ENCODE results near the gene ENHO. TPM values are rescaled to one million over a fixed set of nuclear protein-coding genes. Genes with fewer than 3 reads are reported as not detected.

Gene ENHO
- total RNA-seq, 6 experiments from 2014 or later, result 1.5 to 2.7 (median 2.1) TPM

DNA sequence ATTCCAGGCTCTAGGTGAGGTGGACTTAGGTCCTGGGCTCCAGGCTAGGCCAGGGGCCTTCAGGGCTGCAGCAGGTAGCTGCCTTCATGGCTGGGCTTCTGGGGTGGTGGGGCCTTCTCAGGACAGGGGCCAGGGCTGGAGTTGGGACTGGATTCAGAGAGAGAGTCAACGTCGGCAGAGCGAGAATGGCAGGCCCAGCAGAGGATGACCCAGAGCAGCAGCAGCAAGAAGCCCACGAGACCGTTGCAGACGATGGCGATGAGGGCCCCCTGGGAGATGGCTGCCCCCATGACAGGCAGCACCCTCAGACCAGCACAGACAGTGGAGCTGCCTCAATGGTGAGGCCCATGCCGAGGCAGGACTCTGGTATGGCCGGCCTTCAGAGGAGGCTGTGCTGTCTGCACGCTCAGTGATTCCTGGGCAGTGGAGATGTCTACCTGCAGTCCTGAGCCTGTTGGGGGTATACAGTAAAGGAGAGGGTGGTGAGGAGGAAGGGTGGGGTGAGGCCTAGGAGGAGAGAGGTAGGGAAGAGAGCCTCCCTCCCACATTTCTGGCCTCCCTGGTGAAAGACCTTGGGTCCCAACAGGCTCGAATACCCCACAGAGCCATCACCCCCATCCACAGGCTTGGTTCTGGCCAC, 1.3 kb downstream of the ENHO start:
- no peak overlapping the region for H3K27ac ChIP-seq
- no peak for ATAC-seq
- intact Hi-C loops (cut with DNase I), result no loop called here
- DNase-seq, result no peak
- H3K4me1 ChIP-seq, result peaks cover 0 to 9% (median 2%) of the 10 kb centered on the region in 4 donors
- 95% methylated on average over 4 of the region's 11 CpGs for WGBS (ENCODE audit: insufficient coverage, low coverage, low lambda C conversion rate, missing lambda C conversion rate)
- TF ChIP-seq, protein P1, sequence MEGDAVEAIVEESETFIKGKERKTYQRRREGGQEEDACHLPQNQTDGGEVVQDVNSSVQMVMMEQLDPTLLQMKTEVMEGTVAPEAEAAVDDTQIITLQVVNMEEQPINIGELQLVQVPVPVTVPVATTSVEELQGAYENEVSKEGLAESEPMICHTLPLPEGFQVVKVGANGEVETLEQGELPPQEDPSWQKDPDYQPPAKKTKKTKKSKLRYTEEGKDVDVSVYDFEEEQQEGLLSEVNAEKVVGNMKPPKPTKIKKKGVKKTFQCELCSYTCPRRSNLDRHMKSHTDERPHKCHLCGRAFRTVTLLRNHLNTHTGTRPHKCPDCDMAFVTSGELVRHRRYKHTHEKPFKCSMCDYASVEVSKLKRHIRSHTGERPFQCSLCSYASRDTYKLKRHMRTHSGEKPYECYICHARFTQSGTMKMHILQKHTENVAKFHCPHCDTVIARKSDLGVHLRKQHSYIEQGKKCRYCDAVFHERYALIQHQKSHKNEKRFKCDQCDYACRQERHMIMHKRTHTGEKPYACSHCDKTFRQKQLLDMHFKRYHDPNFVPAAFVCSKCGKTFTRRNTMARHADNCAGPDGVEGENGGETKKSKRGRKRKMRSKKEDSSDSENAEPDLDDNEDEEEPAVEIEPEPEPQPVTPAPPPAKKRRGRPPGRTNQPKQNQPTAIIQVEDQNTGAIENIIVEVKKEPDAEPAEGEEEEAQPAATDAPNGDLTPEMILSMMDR (IDR thresholded peaks at IDR 0.05), result no peak
- TF ChIP-seq POLR2A (IDR thresholded peaks at IDR 0.05), result no peak
- H3K4me3 ChIP-seq, result no peak overlapping the region
- no peaks in the 10 kb centered on the region for H3K27me3 ChIP-seq
- no peaks in the 10 kb centered on the region for H3K9me3 ChIP-seq
- H3K36me3 ChIP-seq, result no peaks in the 10 kb centered on the region

DNA sequence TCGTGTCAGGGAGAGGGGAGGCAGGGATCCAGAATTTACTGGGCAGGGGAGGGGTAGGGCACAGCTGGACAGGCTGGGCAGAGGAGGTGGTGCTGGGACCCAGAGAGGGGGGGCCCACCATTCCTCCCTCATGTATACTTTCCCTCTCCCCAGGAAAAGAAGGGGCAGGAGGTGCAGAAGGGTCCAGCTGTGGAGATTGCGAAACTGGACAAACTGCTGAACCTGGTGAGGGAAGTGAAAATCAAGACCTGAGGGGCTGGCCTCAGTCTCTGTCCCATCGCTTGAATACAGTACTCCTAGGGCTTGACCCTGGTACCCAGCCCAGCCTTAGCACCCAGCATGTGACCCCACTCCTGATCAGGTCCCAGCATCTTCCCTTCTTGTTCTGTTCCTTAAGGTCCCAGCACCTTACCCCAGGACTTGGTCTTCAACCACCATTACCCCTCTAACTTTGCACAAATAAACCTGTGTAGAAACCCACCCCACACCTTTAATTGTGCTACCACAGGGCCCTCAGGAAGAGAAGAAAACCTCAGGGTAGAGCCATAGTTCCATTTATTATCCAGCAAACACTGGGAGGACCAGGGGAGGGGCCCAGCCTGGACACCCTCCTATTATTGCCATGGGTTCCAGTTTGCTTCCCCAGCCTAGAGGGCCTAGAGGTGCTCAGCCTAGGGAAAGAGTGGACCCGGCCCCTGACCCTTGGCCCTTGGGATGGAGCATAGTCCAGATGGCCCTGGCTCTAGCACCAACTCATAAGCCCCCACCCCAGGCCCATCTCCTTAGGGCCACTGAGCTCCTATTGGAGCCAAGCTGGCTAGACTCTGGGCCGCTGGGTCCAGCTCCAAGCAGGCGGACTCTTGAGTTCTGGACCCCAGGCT, 2.0 kb downstream of the ENHO start:
- Histone ChIP-seq H3K4me1 (peaks cover 0 to 9% (median 2%) of the 10 kb centered on the region in 4 donors), H3K27me3 (no peaks in the 10 kb centered on the region), H3K4me3 (no peak overlapping the region), H3K9me3 (no peaks in the 10 kb centered on the region), H3K27ac (no peak overlapping the region), H3K36me3 (no peaks in the 10 kb centered on the region)
- ATAC-seq, result no peak
- DNase-seq, result no peak
- intact Hi-C loops (cut with DNase I), result no loop called here
- WGBS (ENCODE audit: insufficient coverage, low coverage, low lambda C conversion rate, missing lambda C conversion rate), result 100% methylated on average over 1 of the region's 6 CpGs
- TF ChIP-seq, protein P1 (IDR thresholded peaks at IDR 0.05), result no peak
- no peak for TF ChIP-seq POLR2A (IDR thresholded peaks at IDR 0.05)

DNA sequence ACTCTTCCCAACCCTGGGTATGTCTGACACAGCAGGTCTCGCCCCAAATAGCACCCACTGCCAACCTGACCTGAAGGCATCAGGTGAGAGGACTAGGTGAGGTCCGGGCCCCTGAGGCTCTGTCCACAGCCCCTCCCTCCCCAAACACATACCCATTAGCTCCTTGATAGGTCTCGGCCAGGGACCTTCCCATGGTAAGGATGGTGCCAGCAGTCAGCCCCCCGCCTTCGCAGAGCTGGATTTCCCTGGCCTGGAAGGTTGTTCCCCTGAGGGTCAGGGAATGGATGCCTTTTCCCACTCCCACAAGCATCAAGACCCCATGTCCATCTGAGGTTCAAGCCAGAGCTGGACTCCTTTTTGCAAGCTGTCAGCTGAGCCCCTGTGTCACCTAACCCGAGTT, 2.7 kb downstream of the ENHO start:
- Histone ChIP-seq H3K27ac (no peak overlapping the region), H3K4me1 (peaks cover 0 to 9% (median 2%) of the 10 kb centered on the region in 4 donors), H3K27me3 (no peaks in the 10 kb centered on the region), H3K36me3 (no peaks in the 10 kb centered on the region), H3K4me3 (no peak overlapping the region), H3K9me3 (no peaks in the 10 kb centered on the region)
- ATAC-seq, result no peak
- no peak for DNase-seq
- TF ChIP-seq, protein P1 (IDR thresholded peaks at IDR 0.05), result no peak
- TF ChIP-seq POLR2A (IDR thresholded peaks at IDR 0.05), result no peak
- intact Hi-C loops (cut with DNase I), result no loop called here
- WGBS (ENCODE audit: insufficient coverage, low coverage, low lambda C conversion rate, missing lambda C conversion rate), result 84% methylated on average over 4 of the region's 6 CpGs

DNA sequence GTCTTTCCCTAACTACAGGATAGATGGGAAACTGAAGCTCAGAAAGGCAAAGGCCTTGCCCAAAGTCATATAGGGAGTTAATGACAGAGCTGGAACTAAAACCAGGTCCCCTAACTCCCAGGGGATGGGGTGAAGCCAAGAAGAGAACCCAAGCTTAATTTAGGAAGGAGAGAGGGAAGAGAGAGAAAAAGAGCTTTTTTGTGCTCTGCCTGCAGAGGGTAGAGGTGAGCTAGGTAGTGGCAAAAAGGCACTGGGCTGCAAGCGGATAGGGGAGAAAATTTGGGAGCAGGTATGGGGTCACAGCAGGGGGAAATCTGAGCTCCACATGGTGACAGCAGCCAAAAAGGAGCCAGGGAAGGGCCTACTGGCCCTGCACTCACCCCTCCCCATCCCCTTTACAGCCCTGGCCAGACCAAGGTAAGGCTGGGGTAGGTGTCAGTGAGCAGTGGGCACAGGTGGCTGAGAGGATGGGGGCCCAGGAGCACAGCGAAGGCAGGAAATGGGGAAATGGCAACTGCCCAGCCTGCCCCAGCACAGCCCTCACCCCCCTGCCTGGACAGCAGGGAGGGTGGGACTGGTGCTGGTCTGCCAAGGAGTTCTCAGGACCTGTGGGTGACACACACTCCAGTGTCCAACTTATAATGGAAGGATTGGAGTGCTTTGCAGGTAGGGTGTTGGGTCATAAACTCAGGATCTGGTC, 3.3 kb downstream of the ENHO start:
- TF ChIP-seq, protein P1 (IDR thresholded peaks at IDR 0.05), result peak; percentile 39 to 48 (median 42)
- TF ChIP-seq POLR2A (IDR thresholded peaks at IDR 0.05), result no peak
- H3K9me3 ChIP-seq, result no peaks in the 10 kb centered on the region

More for the DNA sequence above, 3.3 kb downstream of the ENHO start:
- no peak for DNase-seq
- Histone ChIP-seq H3K4me1 (peaks cover 0 to 9% (median 2%) of the 10 kb centered on the region in 4 donors), H3K27ac (no peak overlapping the region), H3K27me3 (no peaks in the 10 kb centered on the region), H3K36me3 (no peaks in the 10 kb centered on the region), H3K4me3 (no peak overlapping the region)
- ATAC-seq, result no peak
- intact Hi-C loops (cut with DNase I), result no loop called here
- 75% methylated on average over 1 of the region's 2 CpGs for WGBS (ENCODE audit: insufficient coverage, low coverage, low lambda C conversion rate, missing lambda C conversion rate)
